ENCODE data around the gene CCDC175.

CCDC175 gene

DNA sequence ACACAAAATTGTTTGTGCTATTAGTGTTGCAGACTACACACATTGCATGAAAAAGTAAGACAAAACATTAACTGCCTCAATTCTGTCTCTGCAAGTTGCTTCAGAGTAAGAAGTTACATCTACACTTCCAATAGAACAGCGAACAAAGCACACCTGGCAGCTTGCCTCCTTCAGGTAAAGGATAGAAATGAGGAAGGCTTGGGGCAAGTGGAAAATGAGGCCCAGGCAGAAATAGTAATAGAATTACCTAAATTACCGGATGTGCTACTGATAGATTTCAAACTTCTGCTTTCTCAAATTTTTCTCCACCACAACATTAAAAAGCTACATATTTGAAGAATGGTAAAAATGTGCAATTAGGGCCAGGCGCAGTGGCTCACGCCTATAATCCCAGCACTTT, 37.7 kb downstream of the CCDC175 start:
- DNase-seq = no peak

DNA sequence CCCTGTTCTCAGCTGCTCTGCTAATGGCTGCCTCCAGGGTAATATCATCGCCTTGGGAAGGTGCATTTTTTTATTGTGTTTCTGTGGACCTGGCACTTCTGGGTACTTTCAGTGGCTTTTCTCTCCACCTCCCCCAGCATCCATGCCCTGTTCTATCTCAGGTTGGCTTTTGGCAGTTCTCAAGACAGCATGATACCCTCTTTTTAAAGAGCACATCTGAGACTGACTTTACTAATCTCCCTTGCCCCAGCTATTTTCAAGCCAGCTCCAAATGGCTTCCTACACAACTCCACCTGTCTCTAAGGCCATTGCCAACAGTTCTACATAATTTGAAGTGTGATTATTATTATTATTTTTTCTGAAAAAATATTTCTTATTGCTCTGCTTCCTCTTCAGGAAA, 39.1 kb downstream of the CCDC175 start:
- DNase-seq = no peak

DNA sequence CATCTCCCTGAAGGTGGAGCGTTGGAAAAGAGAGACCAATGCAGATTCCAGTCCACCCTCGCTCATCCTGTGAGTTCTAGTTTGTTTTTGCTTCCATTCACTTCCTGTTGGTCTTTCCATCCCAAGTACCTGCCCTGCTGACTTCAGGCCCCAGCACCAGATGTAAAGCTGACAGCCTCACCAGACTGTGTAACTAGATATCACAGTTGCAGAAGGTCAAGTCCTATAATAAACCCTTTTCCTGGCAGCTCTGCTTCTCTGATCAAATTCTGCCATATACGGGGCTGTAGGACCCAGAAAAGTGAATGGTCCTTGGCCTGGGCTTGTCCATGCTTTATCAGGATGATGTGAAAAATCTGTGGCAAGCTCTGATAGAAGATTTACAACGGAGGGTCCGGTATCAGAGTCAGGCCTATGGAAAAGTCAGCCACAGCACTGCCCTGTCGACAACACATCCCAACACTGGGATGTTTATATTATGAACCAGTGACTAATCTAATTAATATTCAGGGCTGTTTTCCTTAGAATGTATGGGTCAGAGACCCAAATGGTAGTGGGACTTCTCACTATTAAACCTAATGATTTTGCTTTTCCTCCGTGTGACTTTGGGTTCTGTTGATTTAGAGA, 42.1 kb downstream of the CCDC175 start:
- DNase-seq = no peak

DNA sequence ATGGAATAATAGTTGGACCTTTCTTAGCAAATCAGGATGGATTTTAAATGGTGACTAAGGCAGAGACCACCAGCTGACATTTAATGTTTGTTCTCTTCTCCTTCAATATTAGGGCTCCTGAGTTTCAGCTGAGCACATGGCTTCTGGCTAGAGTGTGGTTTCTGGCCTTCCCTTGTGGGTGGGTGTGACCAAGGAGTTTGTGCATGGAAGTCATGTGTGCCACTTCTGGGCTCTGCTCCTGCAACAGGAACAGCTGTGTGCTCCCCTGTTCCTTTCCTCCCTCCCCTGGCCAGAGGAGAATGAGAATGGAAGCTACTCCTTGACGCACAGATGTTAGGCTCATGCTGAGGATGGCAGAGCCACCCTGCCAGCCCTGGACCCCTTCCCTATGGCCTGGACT, 44.2 kb downstream of the CCDC175 start:
- DNase-seq = no peak

DNA sequence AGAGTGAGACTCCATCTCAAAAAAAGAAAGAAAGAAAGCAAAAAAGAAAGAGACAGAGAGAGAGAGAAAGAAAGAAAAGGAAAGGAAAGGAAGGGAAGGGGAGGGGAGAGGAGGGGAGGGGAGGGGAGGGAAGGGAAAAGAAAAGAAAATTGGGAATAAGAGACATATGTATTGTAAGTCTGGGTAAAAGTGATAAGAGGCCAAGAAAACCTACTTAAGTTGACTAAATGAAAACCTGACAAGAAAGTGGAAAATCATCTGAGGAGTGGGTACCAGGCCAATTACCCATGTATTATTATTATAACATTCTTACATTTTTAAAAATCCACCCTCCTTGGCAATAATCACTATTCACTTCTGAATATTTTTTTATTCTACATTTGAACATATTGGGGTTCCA, 46.3 kb downstream of the CCDC175 start:
- no peak for DNase-seq

DNA sequence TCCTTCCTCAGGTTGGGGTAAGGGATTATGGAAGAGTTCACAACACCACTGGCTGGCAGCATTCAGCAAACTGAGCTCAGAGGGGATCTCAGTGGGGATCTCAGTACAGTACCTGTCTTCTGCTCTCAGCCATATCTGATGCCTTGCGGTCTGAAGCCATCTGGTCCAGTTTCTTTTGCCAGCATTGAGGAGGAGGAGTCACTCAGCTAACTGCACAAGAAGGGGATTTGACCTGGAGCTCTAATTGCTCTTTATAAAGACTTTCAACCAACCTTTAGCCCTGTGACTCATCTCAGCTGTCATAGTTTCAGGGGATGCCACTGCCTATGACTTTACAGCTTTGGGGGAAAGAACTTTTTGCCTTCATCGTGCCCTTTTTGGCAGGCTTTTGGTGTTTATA, 47.4 kb downstream of the CCDC175 start:
- no peak for DNase-seq

DNA sequence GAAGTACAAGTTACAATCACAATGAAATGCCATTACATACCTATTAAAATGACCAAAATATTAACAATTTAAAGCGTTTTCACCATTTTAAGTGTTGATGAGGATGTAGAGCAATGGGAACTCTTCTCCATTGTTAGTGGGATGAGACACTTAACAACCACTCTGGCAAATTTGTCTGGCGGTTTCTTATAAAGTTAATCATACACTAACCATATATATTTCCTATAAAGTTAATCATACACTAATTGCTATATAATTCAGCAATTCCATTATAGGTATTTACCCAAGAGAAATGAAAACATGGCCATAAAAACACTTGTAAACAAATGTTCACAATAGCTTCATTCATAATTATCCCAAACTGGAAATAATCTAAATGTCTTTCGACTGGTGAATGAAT, 56.4 kb downstream of the CCDC175 start:
- no peak for DNase-seq

GRCh38 chr14:59511916-59512575, 64.6 kb downstream of the CCDC175 start:
- DNase-seq = no peak

GRCh38 chr14:59510966-59511365, 65.6 kb downstream of the CCDC175 start:
- DNase-seq = no peak

GRCh38 chr14:59510001-59510400, 66.6 kb downstream of the CCDC175 start:
- no peak for DNase-seq

DNA sequence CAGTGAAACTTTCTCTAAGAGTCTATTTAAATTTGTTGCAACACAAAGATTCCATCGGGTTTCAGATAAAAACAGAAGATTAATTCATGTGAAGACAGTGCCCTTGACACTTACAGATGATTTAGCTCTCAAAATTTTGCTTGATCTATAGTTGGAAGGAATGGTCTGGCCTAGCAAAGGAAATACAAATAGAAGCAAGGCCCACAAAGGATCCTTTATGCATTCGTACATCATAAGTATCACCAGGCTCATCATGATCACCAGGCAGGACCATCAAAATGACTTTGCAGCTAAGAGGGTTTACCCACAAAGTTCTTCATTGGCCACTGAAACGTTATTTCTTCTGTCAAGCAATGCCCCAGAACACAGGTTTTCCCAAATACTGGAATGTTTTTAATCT, 67.5 kb downstream of the CCDC175 start:
- no peak for DNase-seq

DNA sequence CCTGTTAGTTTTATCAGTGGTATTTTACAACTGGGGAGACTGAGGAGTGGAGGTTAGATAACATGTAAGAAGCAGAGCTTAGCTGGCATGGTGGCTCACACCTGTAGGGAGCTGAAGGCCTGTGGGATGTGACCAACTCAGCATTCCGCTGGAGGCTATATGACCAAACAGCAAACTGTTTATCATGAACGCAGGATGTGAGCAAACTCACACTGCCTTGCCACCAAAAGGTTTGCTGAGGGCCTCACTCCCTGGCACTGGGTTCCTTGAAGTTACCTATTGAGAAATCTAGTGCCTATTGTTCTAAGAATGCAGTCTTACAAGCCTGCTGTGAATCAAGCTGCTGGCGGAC, 68.9 kb downstream of the CCDC175 start:
- DNase-seq = no peak

- DNase-seq = peak; percentile 84 to 85
Measured at GRCh38 chr14:59507063-59507751, 69.4 kb downstream of the CCDC175 start.

- DNase-seq = no peak
Measured at GRCh38 chr14:59503256-59503655, 73.4 kb downstream of the CCDC175 start.

DNA sequence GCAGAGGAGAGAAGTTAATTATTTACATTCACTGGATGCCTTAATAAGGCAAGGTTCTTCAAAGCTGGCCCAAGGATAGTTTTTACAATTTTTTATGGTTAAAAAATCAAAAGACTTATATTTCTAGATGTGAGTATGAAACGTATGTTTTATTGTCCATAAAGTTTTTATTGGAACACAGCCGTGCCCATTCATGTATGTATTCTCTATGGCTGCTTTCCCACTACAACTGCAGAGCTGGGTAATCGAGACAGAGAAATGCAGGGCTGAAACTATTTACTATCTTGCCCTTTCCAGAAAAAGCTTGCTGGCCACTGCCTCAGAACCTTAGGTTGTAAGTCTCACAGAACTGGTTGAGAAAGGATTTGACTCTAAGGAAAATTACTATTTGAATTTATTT, 75.9 kb downstream of the CCDC175 start:
- DNase-seq = no peak

- DNase-seq = no peak
Measured at GRCh38 chr14:59492384-59492783, 84.2 kb downstream of the CCDC175 start.

DNA sequence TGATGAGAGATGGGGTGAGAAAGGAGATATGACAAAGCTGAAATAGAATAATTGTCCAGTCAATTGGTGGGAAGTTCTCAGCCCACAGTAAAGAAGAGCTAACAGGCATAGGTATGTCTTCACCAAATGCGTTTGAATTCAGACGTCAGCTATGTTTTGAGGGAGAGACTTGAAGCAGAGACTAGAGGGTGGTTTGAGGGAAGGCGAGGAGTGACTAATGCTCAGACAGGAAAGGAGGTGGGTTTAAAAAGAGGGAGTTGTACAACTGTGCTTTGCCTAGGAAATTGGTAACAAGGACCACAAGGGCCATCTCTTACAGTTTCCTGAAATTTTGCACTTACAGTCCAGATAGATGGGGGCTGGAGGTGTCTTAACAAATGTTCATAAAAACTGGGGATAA, 85.9 kb downstream of the CCDC175 start:
- DNase-seq = peak; percentile 91 to 93

GRCh38 chr14:59484639-59485175, 91.9 kb downstream of the CCDC175 start:
- peak; percentile 52 to 53 for DNase-seq

DNA sequence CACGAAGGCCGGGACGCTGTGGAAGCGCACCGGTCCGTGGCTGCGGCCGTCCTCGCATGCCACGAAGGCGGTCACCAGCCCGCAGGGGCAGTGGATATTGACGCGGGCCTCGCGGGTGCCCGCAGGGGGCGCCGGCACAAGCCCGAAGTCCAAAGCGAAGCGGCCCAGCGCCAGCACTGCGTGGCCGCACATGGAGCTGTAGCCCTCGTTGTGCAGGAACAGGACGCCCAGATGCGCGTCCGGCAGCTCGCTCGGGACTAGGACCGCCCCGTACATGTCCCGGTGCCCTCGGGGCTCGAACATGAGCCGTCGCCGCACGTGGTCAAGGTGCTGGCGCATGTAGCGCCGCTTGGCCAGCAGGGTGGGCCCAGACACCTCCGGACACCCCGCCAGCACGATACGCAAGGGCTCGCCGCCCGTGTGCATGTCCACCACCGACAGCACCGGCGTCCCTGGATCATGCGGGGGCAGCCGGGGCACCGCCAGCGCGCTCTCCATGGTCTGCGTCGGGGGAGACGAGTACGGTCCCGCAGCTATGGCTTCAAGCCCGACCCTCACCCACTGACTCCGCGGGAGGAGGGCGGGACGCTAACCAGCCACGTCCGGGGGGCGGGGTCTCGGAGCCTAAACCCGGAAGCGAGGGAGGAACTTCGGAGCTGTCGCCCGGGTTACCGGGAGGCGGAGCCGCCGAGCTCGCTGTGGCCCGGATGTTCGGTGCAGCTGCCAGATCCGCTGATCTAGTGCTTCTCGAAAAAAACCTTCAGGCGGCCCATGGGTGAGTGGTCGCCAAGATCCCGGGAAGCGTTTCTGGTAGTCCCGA, 92.6 kb downstream of the CCDC175 start, which contains the start of the genes JKAMP and L3HYPDH:
Gene JKAMP (plus strand): TSS at position 699 of the 820 bp plus-strand sequence. CDS start 73 bp downstream, at position 772.
Gene L3HYPDH (minus strand): TSS at position 590 of the 820 bp plus-strand sequence. CDS start 92 bp downstream, at position 498.
- peak; percentile 81 to 92 for DNase-seq

- peak; percentile 30 to 43 for DNase-seq
Measured at GRCh38 chr14:59483363-59483762, 93.2 kb downstream of the CCDC175 start.

GRCh38 chr14:59482541-59483331, 93.9 kb downstream of the CCDC175 start:
- no peak for DNase-seq
